ENCODE measurements around the gene GIT2. TPM values are rescaled to one million over a fixed set of nuclear protein-coding genes. Genes with fewer than 3 reads are reported as not detected.
A peak's percentile ranks its signal among the peaks of the same experiment; 100 is the strongest.

The GIT2 gene
- total and polyA plus RNA-seq, 2 donors (not counting 1 experiment from before 2014, with no cell fraction given): 75.2 to 163 TPM

- peaks cover 0 to 21% of the 10 kb centered on the region in 2 experiments for H3K36me3 ChIP-seq (replicated peaks in 1 of 2; ENCODE audit: control extremely low read depth in 1 of 2, control insufficient read depth in 1 of 2, extremely low read depth in 1 of 2, insufficient read depth in 2 of 2, low read length in 1 of 2)
- peaks cover 86% of the 10 kb centered on the region for H3K79me2 ChIP-seq (ENCODE audit: control insufficient read depth, insufficient read depth, low read length)
- H3K27me3 ChIP-seq (replicated peaks in 1 of 4; ENCODE audit: control extremely low read depth in 1 of 4, control insufficient read depth in 3 of 4, insufficient read depth in 4 of 4, low read length in 3 of 4): no peaks in the 10 kb centered on the region
- H3K4me1 ChIP-seq (ENCODE audit: control insufficient read depth in 2 of 2, insufficient read depth in 2 of 2, low read length in 2 of 2): peaks cover 34 to 37% of the 10 kb centered on the region in 2 donors
- no peaks in the 10 kb centered on the region for H3K9me3 ChIP-seq (ENCODE audit: control extremely low read depth in 1 of 3, control insufficient read depth in 2 of 3, insufficient read depth in 1 of 3, low read length in 2 of 3)
- TF ChIP-seq CTCF (IDR thresholded peaks at IDR 0.05) (no peak), EZH2 (IDR thresholded peaks at IDR 0.05; ENCODE audit: borderline replicate concordance, insufficient read depth, low read depth, low read length, poor library complexity, severe bottlenecking) (no peak)
- POLR2A ChIA-PET: interaction anchor here (0.6 to 2.0 kb wide), 5 partner anchors 10 to 85 kb away, joined by 3 to 11 read pairs (median 4); no protein-coding TSS in a partner anchor
- H3K4me1 Mint-ChIP-seq: peaks cover 64% of the 10 kb centered on the region
- intact Hi-C loops (cut with micrococcal nuclease): loop anchor here (5.0 to 10.0 kb wide), 2 partner anchors 110 to 282 kb away; partner anchors contain the start of genes FAM222A and GLTP
- no peaks in the 10 kb centered on the region for H3K27me3 Mint-ChIP-seq
- H3K4me3 ChIP-seq (ENCODE audit: control extremely low read depth in 1 of 5, extremely low read depth in 1 of 5, insufficient read depth in 1 of 5, low read depth in 2 of 5, low read length in 4 of 5): peak overlapping the region; percentile 68 to 99 (median 74)
- H3K4me2 ChIP-seq (replicated peaks; ENCODE audit: low read depth, low read length, poor library complexity, severe bottlenecking): peak overlapping the region; percentile 81
- peak overlapping the region; percentile 88 for H3K27ac Mint-ChIP-seq
- H3K9ac ChIP-seq (ENCODE audit: low read length): peak overlapping the region; percentile 93
- peak overlapping the region; percentile 39 for H2AFZ ChIP-seq (ENCODE audit: insufficient read depth, low read depth, low read length, poor library complexity, severe bottlenecking)
- CTCF ChIA-PET: interaction anchor here (0.6 to 1.5 kb wide), 12 partner anchors 10 to 672 kb away, joined by 3 to 6 read pairs (median 4); partner anchors contain the start of gene TCHP
- peak overlapping the region; percentile 82 for H3K4me3 Mint-ChIP-seq
- H3K27ac ChIP-seq (ENCODE audit: low read length in 2 of 2): peak overlapping the region; percentile 69 to 90
- ATAC-seq (ENCODE audit: low read depth) (peak; percentile 7), DNase-seq (peak; percentile 67)
- peaks cover 22% of the 10 kb centered on the region for H4K20me1 ChIP-seq (ENCODE audit: control insufficient read depth, insufficient read depth, low read length, poor library complexity, severe bottlenecking)
- 0% methylated on average over 2 of the region's 6 CpGs for WGBS (ENCODE audit: insufficient coverage)
- no peaks in the 10 kb centered on the region for H3K9me3 Mint-ChIP-seq (ENCODE audit: insufficient read depth)
Measured at GRCh38 chr12:109994401-109995175, 1.6 kb downstream of the GIT2 start.

Data from B cell (primary cell).